NCI-H2227 (cell line): ENCODE data around the gene ARRDC4.

ENCODE experiments used
- DNase-seq: peaks from one replicate; lab custom pipeline; 2025; ENCODE audit not compliant: unreplicated experiment; lab: John Stamatoyannopoulos, UW

The ARRDC4 gene

DNA sequence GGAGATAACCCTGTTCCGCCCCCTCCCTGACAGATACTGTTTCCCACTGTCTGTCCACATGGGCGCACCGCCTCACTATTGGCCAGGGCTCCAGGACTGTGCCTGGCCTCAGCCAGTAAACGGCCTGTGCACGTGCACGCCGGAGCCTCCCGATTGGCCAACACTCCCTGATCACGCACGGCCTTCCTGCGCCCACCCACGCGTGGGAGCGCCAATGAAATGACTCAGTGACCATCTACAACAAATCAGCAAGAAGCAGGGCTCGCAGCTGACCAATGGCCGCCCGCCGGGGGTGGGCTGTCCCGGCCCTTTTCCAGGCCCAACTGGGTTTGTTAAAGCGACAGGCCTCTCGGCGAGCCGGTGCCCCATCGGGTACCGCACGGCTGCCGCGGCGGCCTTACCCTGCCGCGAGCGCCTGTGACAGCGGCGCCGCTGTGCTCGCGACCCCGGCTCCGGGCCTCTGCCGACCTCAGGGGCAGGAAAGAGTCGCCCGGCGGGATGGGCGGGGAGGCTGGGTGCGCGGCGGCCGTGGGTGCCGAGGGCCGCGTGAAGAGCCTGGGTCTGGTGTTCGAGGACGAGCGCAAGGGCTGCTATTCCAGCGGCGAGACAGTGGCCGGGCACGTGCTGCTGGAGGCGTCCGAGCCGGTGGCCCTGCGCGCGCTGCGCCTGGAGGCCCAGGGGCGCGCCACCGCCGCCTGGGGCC is at the start of gene ARRDC4:
Gene ARRDC4, plus strand, starts transcription at position 340 of the 703 bp plus-strand sequence. Its CDS starts 159 bp downstream, at position 499.
- DNase-seq, result peak; percentile 97

- DNase-seq, result no peak
These were observed 45.8 kb upstream of the ARRDC4 start for GRCh38 chr15:97914711-97915110.

- DNase-seq, result no peak
These were observed 45.2 kb upstream of the ARRDC4 start for GRCh38 chr15:97915261-97915660.

DNA sequence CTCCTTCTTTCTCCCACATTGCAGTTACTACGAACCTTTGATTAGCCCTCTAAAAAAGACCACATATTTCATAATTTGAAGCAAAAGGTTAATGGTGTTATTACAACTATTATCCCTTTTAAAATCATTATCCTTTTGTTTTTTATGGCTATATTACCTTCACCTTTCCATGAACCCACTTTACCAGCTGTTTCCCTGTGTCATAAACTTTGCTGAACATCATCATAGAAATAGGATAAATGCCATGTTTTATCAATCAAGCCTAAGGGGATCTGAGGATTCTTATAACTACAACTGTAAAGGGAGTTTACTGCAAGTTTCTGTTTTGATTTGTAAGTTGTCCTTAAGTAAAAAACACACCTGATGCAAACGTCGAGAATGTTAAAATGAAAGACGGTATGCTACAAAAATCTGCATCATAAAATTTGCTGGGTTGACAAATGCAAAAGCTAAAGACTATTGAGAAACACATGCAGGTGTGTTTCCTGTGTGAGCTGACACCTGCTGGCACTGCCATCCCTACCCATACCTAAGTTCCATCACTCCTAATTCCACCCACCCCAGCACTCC is 39.1 kb upstream of the ARRDC4 start:
- DNase-seq, result no peak

GRCh38 chr15:97929456-97930229 is 30.9 kb upstream of the ARRDC4 start:
- no peak for DNase-seq

GRCh38 chr15:97930230-97930629 is 30.3 kb upstream of the ARRDC4 start:
- no peak for DNase-seq

- no peak for DNase-seq
These were observed 29.2 kb upstream of the ARRDC4 start for GRCh38 chr15:97931314-97931713.

- DNase-seq, result no peak
These were observed 26.9 kb upstream of the ARRDC4 start for GRCh38 chr15:97933589-97933988.

- DNase-seq, result no peak
These were observed 19.5 kb upstream of the ARRDC4 start for GRCh38 chr15:97940993-97941392.

GRCh38 chr15:97941572-97941971 is 18.9 kb upstream of the ARRDC4 start:
- no peak for DNase-seq

DNA sequence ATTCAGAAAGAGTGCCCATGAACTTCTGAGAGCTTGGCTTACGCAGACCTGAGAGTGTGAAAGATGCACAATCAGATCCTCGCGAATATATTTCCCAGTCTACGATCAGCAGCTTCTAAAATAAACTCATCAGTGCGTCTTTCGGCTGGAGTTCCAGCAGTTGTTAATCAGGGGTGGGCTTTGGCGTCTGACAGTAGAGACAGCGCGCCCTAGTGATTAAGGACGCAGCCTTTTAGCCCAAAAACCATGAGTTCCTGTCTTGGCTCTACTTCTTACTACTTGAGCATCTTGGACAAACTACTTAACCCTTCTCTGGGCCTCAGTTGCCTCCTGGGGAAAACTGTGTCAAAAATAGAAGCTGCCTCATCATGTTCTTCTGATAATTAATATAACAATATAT is 15.8 kb upstream of the ARRDC4 start:
- DNase-seq, result no peak

DNA sequence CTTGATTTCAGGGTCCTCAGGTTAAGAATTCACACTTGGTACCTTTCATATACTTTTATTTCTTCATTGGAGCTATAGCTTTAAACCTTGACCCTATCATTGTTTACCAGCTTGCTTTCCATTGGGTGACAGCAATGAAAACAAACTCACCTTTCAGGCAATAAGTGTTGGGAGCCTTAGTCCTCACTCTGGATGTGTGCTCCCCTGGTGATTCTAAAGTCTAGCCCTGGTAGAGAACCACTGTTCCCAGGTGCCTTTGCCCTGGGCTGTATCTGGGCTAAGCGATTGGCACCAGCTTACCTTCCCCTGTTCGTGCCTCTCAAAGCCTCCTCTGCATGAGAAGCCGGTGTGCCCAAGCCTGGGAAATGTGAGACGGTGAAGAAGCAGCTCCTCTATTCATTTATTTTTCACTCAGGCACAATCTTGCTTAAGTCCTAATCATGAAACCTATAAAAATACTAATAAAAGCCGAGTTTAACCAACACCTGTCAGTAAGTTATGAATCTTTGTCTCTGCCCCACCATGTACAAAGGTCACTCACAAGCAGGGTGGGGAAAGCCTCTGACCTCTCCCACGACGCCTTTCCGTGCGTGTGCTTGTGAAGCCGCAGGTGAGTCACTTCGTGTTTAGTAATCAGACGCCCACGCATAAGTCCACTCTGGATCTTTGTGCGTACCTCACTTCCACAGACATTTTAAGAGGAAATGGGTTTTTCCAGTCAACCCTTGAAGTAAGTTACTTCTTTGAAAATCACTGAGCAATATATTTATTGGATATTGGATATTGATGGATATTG is 12.8 kb upstream of the ARRDC4 start:
- DNase-seq, result no peak

DNA sequence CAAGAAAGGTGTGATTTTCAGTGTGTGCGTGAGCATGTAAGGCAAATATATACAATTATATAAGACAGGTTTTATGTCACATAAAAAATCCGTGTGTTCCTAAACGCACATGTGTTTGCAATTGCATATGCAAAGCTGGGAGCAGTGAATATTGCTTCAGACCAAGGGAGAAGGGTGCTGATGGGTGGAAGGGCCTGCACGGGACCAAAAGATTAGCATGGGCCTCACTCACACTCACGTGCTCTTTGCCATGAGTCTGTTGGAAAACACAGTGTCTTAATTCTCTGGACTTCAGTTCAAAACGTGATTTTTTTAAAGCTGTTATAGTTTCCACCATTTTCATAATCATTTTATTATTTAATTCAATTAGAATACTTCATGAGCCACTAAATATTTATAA is 7.2 kb upstream of the ARRDC4 start:
- no peak for DNase-seq

GRCh38 chr15:97953748-97954147 is 6.8 kb upstream of the ARRDC4 start:
- DNase-seq, result no peak

- no peak for DNase-seq
These were observed 5.5 kb upstream of the ARRDC4 start for GRCh38 chr15:97955035-97955434.

DNA sequence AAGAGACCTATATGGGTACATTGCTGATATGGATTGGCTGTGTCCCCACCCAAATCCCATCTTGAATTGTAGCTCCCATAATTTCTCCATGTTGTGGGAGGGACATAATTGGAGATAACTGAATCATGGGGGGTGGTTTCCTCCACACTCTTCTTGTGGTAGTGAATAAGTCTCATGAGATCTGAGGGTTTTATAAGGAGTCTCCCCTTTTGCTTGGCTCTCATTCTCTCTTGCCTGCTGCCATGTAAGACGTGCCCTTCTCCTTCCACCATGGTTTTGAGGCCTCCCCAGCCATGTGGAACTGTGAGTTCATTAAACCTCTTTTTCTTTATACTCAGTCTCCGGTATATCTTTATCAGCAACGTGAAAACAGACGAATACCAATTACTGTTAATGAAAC is 5.0 kb upstream of the ARRDC4 start:
- DNase-seq, result no peak

- peak; percentile 34 for DNase-seq
These were observed 659 bp upstream of the ARRDC4 start for GRCh38 chr15:97959724-97960363.

DNA sequence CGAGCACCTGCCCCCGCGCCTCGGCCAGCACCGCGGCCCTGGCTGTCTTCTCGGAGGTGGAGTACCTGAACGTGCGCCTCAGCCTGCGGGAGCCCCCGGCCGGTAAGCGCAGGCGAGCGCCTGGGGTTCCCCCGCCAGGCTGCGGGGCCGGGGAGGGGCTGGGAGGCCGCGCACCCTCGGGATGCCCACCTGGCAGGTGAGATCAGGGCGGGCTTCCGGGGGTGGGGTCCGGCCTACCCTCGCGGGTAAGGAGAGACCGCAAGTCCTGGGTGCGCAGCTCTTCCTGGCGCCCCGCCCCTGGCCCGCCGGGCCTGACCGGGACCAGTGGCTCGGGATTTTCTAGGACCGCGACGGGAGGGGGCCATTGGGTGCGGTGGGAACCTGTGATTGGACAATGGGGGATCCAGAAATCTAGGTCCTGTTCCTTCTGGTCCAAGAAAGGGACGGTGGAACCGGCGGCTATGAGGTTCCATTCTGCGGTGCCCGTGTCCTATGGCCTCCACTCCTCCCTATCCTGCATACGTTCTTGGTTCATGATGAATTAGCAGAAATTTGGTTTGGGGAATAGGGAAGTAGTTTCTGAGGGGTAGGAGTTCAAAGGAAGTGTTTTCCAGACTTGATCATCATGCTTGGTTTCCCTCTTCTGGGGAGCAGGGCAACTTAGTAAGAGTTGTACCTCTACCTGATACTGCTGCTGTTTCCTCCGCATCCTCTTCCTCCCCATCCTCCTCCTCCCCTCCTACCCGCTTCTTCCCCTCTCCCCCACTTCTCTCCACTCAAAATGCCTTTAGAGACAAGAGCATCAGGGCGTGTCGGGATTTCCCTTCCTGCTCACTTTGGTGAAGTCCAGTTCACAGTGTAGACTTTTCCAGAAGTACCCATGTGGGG is 808 bp downstream of the ARRDC4 start:
- peak; percentile 25 for DNase-seq

- DNase-seq, result no peak
These were observed 1.8 kb downstream of the ARRDC4 start for GRCh38 chr15:97962263-97962662.

DNA sequence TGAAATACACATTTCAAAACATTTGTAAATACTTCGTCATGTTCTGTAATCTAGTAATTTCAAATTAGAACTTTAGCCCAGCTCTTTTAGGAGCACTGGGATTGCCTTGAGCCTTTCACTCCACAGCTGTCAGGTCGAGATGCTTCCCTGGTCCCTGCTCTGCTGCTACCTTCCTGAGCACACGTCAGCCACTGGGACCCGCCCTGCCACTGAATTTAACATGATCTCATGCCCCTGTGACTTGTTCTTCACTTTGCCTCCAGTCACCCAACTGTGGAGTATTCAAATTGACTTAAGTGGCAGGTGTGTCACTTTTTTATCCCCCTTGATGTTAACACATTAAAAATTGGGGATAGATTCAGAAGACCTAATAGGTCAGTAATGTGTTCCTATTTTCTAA is 3.3 kb downstream of the ARRDC4 start:
- no peak for DNase-seq
